Measurements from ENCODE around the gene MYO1D.

DNA sequence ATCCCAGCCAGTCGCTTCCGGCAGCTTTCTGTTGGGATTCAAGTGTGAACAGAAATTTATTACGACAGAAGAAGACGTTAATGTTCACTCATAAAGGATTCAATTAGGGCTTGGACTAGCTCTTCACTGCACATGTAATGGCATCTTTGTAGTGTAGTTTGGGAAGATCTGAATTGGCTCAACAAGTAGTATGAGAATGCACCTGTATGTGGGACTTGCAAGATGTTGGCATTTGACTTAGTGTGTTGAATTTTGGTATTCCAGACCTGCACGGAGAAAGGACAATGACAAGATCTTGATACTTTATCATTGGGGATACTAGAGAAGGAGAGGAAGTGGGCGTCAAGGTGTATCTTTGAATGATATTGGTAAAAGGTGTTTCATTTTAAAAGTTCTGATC lies 431.4 kb downstream of the MYO1D start:
- TF ChIP-seq, protein P1, sequence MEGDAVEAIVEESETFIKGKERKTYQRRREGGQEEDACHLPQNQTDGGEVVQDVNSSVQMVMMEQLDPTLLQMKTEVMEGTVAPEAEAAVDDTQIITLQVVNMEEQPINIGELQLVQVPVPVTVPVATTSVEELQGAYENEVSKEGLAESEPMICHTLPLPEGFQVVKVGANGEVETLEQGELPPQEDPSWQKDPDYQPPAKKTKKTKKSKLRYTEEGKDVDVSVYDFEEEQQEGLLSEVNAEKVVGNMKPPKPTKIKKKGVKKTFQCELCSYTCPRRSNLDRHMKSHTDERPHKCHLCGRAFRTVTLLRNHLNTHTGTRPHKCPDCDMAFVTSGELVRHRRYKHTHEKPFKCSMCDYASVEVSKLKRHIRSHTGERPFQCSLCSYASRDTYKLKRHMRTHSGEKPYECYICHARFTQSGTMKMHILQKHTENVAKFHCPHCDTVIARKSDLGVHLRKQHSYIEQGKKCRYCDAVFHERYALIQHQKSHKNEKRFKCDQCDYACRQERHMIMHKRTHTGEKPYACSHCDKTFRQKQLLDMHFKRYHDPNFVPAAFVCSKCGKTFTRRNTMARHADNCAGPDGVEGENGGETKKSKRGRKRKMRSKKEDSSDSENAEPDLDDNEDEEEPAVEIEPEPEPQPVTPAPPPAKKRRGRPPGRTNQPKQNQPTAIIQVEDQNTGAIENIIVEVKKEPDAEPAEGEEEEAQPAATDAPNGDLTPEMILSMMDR (IDR thresholded peaks at IDR 0.05; ENCODE audit: insufficient read depth, low read depth, low read length), result no peak
- TF ChIP-seq EZH2 (IDR thresholded peaks at IDR 0.05; ENCODE audit: insufficient read depth, low read length), result no peak
